IPS-18c (cell line): Measurements from ENCODE around the gene GAK.

Source experiments
- H3K4me3 ChIP-seq: 2 replicates; pipeline ENCODE4 v1.7.0; 2013; ENCODE audit warnings: low read depth, mild to moderate bottlenecking, low read length, moderate library complexity; ENCODE audit not compliant: insufficient read depth
- H3K9me3 ChIP-seq: one replicate; pipeline ENCODE4 v1.6.1; 2013; ENCODE audit warnings: mild to moderate bottlenecking, low read length, moderate library complexity; ENCODE audit not compliant: control insufficient read depth, insufficient read depth

GAK gene

GRCh38 chr4:875818-876423, 56.2 kb downstream of the GAK start:
- H3K4me3 ChIP-seq = no peak overlapping the region

GRCh38 chr4:874971-875817, 56.9 kb downstream of the GAK start:
- Histone ChIP-seq H3K4me3 (no peak overlapping the region), H3K9me3 (no peaks in the 10 kb centered on the region)

More at GRCh38 chr4:875818-876423, 56.2 kb downstream of the GAK start:
- H3K9me3 ChIP-seq = no peaks in the 10 kb centered on the region

GRCh38 chr4:874056-874455, 58.1 kb downstream of the GAK start:
- Histone ChIP-seq H3K4me3 (no peak overlapping the region), H3K9me3 (no peaks in the 10 kb centered on the region)

GRCh38 chr4:872241-872981, 59.7 kb downstream of the GAK start:
- Histone ChIP-seq H3K9me3 (no peaks in the 10 kb centered on the region), H3K4me3 (no peak overlapping the region)

- no peaks in the 10 kb centered on the region for H3K9me3 ChIP-seq
- H3K4me3 ChIP-seq = no peak overlapping the region
Observed at GRCh38 chr4:871484-871883, 60.6 kb downstream of the GAK start.

GRCh38 chr4:870951-871350, 61.2 kb downstream of the GAK start:
- Histone ChIP-seq H3K4me3 (no peak overlapping the region), H3K9me3 (no peaks in the 10 kb centered on the region)

GRCh38 chr4:869776-870175, 62.3 kb downstream of the GAK start:
- no peak overlapping the region for H3K4me3 ChIP-seq
- no peaks in the 10 kb centered on the region for H3K9me3 ChIP-seq

- no peaks in the 10 kb centered on the region for H3K9me3 ChIP-seq
- H3K4me3 ChIP-seq = no peak overlapping the region
Observed at GRCh38 chr4:868421-868820, 63.7 kb downstream of the GAK start.

- Histone ChIP-seq H3K9me3 (no peaks in the 10 kb centered on the region), H3K4me3 (no peak overlapping the region)
Observed at GRCh38 chr4:867526-868250, 64.4 kb downstream of the GAK start.

- no peak overlapping the region for H3K4me3 ChIP-seq
Observed at GRCh38 chr4:866761-867390, 65.2 kb downstream of the GAK start.

GRCh38 chr4:866068-866760, 65.9 kb downstream of the GAK start:
- H3K9me3 ChIP-seq = no peaks in the 10 kb centered on the region
- H3K4me3 ChIP-seq = no peak overlapping the region

More at GRCh38 chr4:866761-867390, 65.2 kb downstream of the GAK start:
- H3K9me3 ChIP-seq = no peaks in the 10 kb centered on the region

- Histone ChIP-seq H3K4me3 (no peak overlapping the region), H3K9me3 (no peaks in the 10 kb centered on the region)
Observed at GRCh38 chr4:865572-865971, 66.5 kb downstream of the GAK start.

GRCh38 chr4:865121-865465, 67.0 kb downstream of the GAK start:
- no peak overlapping the region for H3K4me3 ChIP-seq
- H3K9me3 ChIP-seq = no peaks in the 10 kb centered on the region

- Histone ChIP-seq H3K4me3 (no peak overlapping the region), H3K9me3 (no peaks in the 10 kb centered on the region)
Observed at GRCh38 chr4:864456-865120, 67.5 kb downstream of the GAK start.

- no peaks in the 10 kb centered on the region for H3K9me3 ChIP-seq
- H3K4me3 ChIP-seq = no peak overlapping the region
Observed at GRCh38 chr4:860561-860960, 71.6 kb downstream of the GAK start.

GRCh38 chr4:859496-859895, 72.6 kb downstream of the GAK start:
- Histone ChIP-seq H3K4me3 (no peak overlapping the region), H3K9me3 (no peaks in the 10 kb centered on the region)
